ENCODE data around the gene PRRC1.
"Not testable (repeated sequence)": the region's sequence is repeated elsewhere in the genome, so short reads cannot be mapped to it uniquely, and the experiment has no call there.

Gene PRRC1

GRCh38 chr5:127519527-127519926, 2.1 kb downstream of the PRRC1 start:
- no peak for TF ChIP-seq CTCF (IDR thresholded peaks at IDR 0.05; ENCODE audit: low read depth, low read length)
- DNase-seq (ENCODE audit: extremely low read depth, low read depth), result no peak

GRCh38 chr5:127521138-127521770, 3.8 kb downstream of the PRRC1 start:
- no peak for TF ChIP-seq CTCF (IDR thresholded peaks at IDR 0.05; ENCODE audit: low read depth, low read length)
- no peak for DNase-seq (ENCODE audit: extremely low read depth, low read depth)

GRCh38 chr5:127525181-127525580, 7.7 kb downstream of the PRRC1 start:
- DNase-seq (ENCODE audit: extremely low read depth, low read depth), result no peak
- no peak for TF ChIP-seq CTCF (IDR thresholded peaks at IDR 0.05; ENCODE audit: low read depth, low read length)

GRCh38 chr5:127529904-127530682, 12.7 kb downstream of the PRRC1 start:
- TF ChIP-seq CTCF (IDR thresholded peaks at IDR 0.05; ENCODE audit: low read depth, low read length), result no peak
- DNase-seq (ENCODE audit: extremely low read depth, low read depth), result no peak

- peak; percentile 28 for TF ChIP-seq CTCF (IDR thresholded peaks at IDR 0.05; ENCODE audit: low read depth, low read length)
- DNase-seq (ENCODE audit: extremely low read depth, low read depth), result no peak
Measured at GRCh38 chr5:127536687-127537086, 19.2 kb downstream of the PRRC1 start.

GRCh38 chr5:127540553-127540952, 23.1 kb downstream of the PRRC1 start:
- DNase-seq (ENCODE audit: extremely low read depth, low read depth), result not testable (repeated sequence)

- not testable (repeated sequence) for DNase-seq (ENCODE audit: extremely low read depth, low read depth)
Measured at GRCh38 chr5:127545249-127545648, 27.8 kb downstream of the PRRC1 start.

- DNase-seq (ENCODE audit: extremely low read depth, low read depth), result peak; percentile 10
Measured at GRCh38 chr5:127549551-127549950, 32.1 kb downstream of the PRRC1 start.

More at GRCh38 chr5:127549551-127549950, 32.1 kb downstream of the PRRC1 start:
- no peak for TF ChIP-seq CTCF (IDR thresholded peaks at IDR 0.05; ENCODE audit: low read depth, low read length)
